ENCODE data around the gene TGFB1.
"Not testable (repeated sequence)": the region's sequence is repeated elsewhere in the genome, so short reads cannot be mapped to it uniquely, and the experiment has no call there.

Gene TGFB1

DNA sequence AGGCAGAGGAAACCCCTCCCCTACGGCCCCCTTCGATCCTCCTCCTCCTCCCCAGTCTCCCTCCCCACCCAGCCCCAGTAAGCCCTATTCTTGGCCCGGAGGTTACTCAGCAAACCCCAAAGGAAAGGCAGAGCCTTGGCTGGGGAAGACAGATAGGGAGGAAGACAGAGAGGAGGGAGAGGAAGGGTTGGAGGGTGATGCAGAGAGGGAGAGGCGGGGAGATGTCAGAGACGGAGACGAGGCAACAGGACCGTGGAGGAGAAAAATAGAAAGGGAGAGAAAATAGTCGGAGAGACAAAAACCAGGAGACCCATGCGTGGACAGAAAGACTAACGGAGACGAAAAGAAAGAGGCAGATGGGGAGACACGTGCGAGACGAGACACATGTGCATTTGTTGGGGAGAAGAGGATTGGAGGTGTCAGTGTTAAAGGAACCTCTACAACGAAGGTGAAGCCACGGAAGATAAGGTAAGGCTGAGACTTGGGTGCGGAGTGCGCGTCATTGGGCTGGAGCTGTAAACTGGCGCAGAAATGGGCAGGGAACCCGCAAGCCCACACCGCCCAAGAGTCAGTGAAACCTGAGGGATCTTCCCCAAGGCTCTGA lies 2.9 kb downstream of the TGFB1 start:
- Histone ChIP-seq H3K9ac (ENCODE audit: low read depth in 1 of 2, low read length in 2 of 2) (peak overlapping the region; percentile 61 to 74), H3K27me3 (ENCODE audit: control insufficient read depth in 1 of 2, insufficient read depth in 2 of 2, low read length in 2 of 2) (peaks cover 4 to 25% of the 10 kb centered on the region in 2 donors)

GRCh38 chr19:41346916-41347315 lies 6.8 kb downstream of the TGFB1 start:
- H3K36me3 ChIP-seq (ENCODE audit: control insufficient read depth in 1 of 2, insufficient read depth in 2 of 2, low read length in 2 of 2) = peaks cover 0 to 22% of the 10 kb centered on the region in 2 donors
- H3K9me3 ChIP-seq (ENCODE audit: control insufficient read depth in 1 of 2, low read length in 2 of 2); H3K4me3 ChIP-seq (ENCODE audit: low read depth in 1 of 2, low read length in 2 of 2); H3K27ac ChIP-seq (ENCODE audit: low read depth, low read length); H3K9ac ChIP-seq (ENCODE audit: low read depth in 1 of 2, low read length in 2 of 2): not testable (repeated sequence)
- H3K4me1 ChIP-seq (ENCODE audit: control insufficient read depth in 1 of 2, insufficient read depth in 2 of 2, low read length in 2 of 2) = peaks cover 8 to 29% of the 10 kb centered on the region in 2 donors
- H3K27me3 ChIP-seq (ENCODE audit: control insufficient read depth in 1 of 2, insufficient read depth in 2 of 2, low read length in 2 of 2) = peaks cover 4 to 16% of the 10 kb centered on the region in 2 donors

More for the DNA sequence above, 2.9 kb downstream of the TGFB1 start:
- Histone ChIP-seq H3K27ac (ENCODE audit: low read depth, low read length) (peak overlapping the region; percentile 41), H3K36me3 (ENCODE audit: control insufficient read depth in 1 of 2, insufficient read depth in 2 of 2, low read length in 2 of 2) (peaks cover 0 to 4% of the 10 kb centered on the region in 2 donors), H3K4me3 (ENCODE audit: low read depth in 1 of 2, low read length in 2 of 2) (peak overlapping the region; percentile 69 to 84), H3K9me3 (ENCODE audit: control insufficient read depth in 1 of 2, low read length in 2 of 2) (no peaks in the 10 kb centered on the region), H3K4me1 (ENCODE audit: control insufficient read depth in 1 of 2, insufficient read depth in 2 of 2, low read length in 2 of 2) (peaks cover 7 to 45% of the 10 kb centered on the region in 2 donors)

- Histone ChIP-seq H3K4me1 (ENCODE audit: control insufficient read depth in 1 of 2, insufficient read depth in 2 of 2, low read length in 2 of 2) (peaks cover 4 to 6% of the 10 kb centered on the region in 2 donors), H3K4me3 (ENCODE audit: low read depth in 1 of 2, low read length in 2 of 2) (no peak overlapping the region), H3K36me3 (ENCODE audit: control insufficient read depth in 1 of 2, insufficient read depth in 2 of 2, low read length in 2 of 2) (peaks cover 3 to 25% of the 10 kb centered on the region in 2 donors), H3K27me3 (ENCODE audit: control insufficient read depth in 1 of 2, insufficient read depth in 2 of 2, low read length in 2 of 2) (no peaks in the 10 kb centered on the region), H3K9ac (ENCODE audit: low read depth in 1 of 2, low read length in 2 of 2) (no peak overlapping the region), H3K9me3 (ENCODE audit: control insufficient read depth in 1 of 2, low read length in 2 of 2) (no peaks in the 10 kb centered on the region), H3K27ac (ENCODE audit: low read depth, low read length) (no peak overlapping the region)
These were observed 9.6 kb downstream of the TGFB1 start for GRCh38 chr19:41344162-41344561.

DNA sequence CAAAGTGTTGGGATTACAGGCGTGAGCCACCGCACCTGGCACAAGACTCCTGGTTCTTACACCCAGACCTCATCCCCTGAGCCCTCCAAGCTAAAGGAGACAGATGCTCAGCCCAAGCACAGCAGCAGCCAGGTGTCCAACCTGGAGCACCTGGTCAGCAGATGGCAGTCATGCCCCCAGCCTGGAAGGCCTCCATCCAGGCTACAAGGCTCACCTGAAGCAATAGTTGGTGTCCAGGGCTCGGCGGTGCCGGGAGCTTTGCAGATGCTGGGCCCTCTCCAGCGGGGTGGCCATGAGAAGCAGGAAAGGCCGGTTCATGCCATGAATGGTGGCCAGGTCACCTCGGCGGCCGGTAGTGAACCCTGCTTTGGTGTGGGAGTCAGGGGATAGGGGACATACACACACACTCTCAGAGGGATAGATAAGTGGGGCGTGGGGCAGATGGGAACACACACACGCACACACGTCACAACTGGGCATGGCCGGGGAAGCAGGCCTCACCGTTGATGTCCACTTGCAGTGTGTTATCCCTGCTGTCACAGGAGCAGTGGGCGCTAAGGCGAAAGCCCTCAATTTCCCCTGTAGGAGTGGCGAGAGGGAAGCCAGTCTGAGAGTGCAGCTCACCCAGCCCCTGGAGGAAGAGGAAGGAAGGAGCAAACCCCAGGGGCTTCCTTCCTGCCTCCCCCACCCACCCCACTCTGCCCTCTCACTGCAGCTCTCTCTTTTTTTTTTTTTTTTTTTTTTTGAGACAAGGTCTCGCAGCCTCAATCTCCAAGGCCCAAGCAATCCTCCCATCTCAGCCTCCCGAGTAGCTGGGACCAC lies 11.8 kb downstream of the TGFB1 start:
- Histone ChIP-seq H3K9ac (ENCODE audit: low read depth in 1 of 2, low read length in 2 of 2) (no peak overlapping the region), H3K36me3 (ENCODE audit: control insufficient read depth in 1 of 2, insufficient read depth in 2 of 2, low read length in 2 of 2) (peaks cover 3 to 24% of the 10 kb centered on the region in 2 donors), H3K4me3 (ENCODE audit: low read depth in 1 of 2, low read length in 2 of 2) (no peak overlapping the region), H3K9me3 (ENCODE audit: control insufficient read depth in 1 of 2, low read length in 2 of 2) (no peaks in the 10 kb centered on the region), H3K4me1 (ENCODE audit: control insufficient read depth in 1 of 2, insufficient read depth in 2 of 2, low read length in 2 of 2) (peaks cover 0 to 4% of the 10 kb centered on the region in 2 donors), H3K27ac (ENCODE audit: low read depth, low read length) (no peak overlapping the region), H3K27me3 (ENCODE audit: control insufficient read depth in 1 of 2, insufficient read depth in 2 of 2, low read length in 2 of 2) (no peaks in the 10 kb centered on the region)

DNA sequence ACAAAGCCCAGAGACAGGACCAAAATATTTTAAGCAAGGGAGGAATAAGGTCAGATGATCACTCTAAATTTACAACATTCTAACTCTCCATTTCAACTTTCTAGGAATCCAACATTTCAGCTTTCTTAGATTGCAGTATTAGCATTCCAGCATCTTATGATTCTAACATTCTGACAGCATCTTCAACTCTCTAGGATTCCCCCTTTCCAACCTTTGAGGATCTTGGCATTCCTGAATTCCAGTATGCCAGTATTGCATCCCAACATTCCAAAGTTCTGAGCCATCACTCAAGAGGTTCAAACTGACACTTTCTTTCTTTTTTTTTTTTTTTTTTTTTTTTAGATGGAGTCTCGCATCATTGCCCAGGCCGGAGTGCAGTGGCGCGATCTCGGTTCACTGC lies 13.8 kb downstream of the TGFB1 start:
- H3K4me1 ChIP-seq (ENCODE audit: control insufficient read depth in 1 of 2, insufficient read depth in 2 of 2, low read length in 2 of 2) = peaks cover 0 to 4% of the 10 kb centered on the region in 2 donors
- H3K36me3 ChIP-seq (ENCODE audit: control insufficient read depth in 1 of 2, insufficient read depth in 2 of 2, low read length in 2 of 2) = peaks cover 3 to 22% of the 10 kb centered on the region in 2 donors
- H3K27me3 ChIP-seq (ENCODE audit: control insufficient read depth in 1 of 2, insufficient read depth in 2 of 2, low read length in 2 of 2) = no peaks in the 10 kb centered on the region

DNA sequence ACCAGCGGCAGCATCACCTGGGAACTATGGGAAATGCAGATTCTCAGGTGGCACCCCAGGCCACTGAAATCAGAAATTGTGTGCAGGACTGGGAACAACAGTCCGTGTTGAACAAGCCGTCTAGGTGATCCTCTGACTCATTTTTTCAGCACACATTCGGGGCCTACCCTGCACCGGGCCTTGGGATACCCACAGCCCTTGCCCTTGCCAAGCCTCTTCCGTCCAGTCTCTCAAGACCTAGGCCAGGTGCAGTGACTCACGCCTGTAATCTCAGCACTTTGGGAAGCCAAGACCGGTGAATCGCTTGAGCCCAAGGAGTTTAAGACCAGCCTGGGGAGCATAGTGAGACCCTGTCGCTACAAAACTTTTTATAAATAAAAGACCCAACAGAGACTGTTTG lies 18.3 kb downstream of the TGFB1 start:
- no peak overlapping the region for H3K9ac ChIP-seq (ENCODE audit: low read depth in 1 of 2, low read length in 2 of 2)
- H3K4me3 ChIP-seq (ENCODE audit: low read depth in 1 of 2, low read length in 2 of 2) = no peak overlapping the region
- H3K9me3 ChIP-seq (ENCODE audit: control insufficient read depth in 1 of 2, low read length in 2 of 2) = no peaks in the 10 kb centered on the region
- no peak overlapping the region for H3K27ac ChIP-seq (ENCODE audit: low read depth, low read length)
- H3K4me1 ChIP-seq (ENCODE audit: control insufficient read depth in 1 of 2, insufficient read depth in 2 of 2, low read length in 2 of 2) = peaks cover 0 to 1% of the 10 kb centered on the region in 2 donors
- peaks cover 0 to 2% of the 10 kb centered on the region in 2 donors for H3K27me3 ChIP-seq (ENCODE audit: control insufficient read depth in 1 of 2, insufficient read depth in 2 of 2, low read length in 2 of 2)
- H3K36me3 ChIP-seq (ENCODE audit: control insufficient read depth in 1 of 2, insufficient read depth in 2 of 2, low read length in 2 of 2) = peaks cover 4 to 11% of the 10 kb centered on the region in 2 donors

More for the DNA sequence above, 13.8 kb downstream of the TGFB1 start:
- Histone ChIP-seq H3K27ac (ENCODE audit: low read depth, low read length) (no peak overlapping the region), H3K4me3 (ENCODE audit: low read depth in 1 of 2, low read length in 2 of 2) (no peak overlapping the region), H3K9ac (ENCODE audit: low read depth in 1 of 2, low read length in 2 of 2) (no peak overlapping the region), H3K9me3 (ENCODE audit: control insufficient read depth in 1 of 2, low read length in 2 of 2) (no peaks in the 10 kb centered on the region)

- Histone ChIP-seq H3K36me3 (ENCODE audit: control insufficient read depth in 1 of 2, insufficient read depth in 2 of 2, low read length in 2 of 2) (peaks cover 4 to 14% of the 10 kb centered on the region in 2 donors), H3K9me3 (ENCODE audit: control insufficient read depth in 1 of 2, low read length in 2 of 2) (no peaks in the 10 kb centered on the region), H3K4me1 (ENCODE audit: control insufficient read depth in 1 of 2, insufficient read depth in 2 of 2, low read length in 2 of 2) (peaks cover 0 to 3% of the 10 kb centered on the region in 2 donors), H3K4me3 (ENCODE audit: low read depth in 1 of 2, low read length in 2 of 2) (no peak overlapping the region), H3K9ac (ENCODE audit: low read depth in 1 of 2, low read length in 2 of 2) (no peak overlapping the region), H3K27ac (ENCODE audit: low read depth, low read length) (no peak overlapping the region), H3K27me3 (ENCODE audit: control insufficient read depth in 1 of 2, insufficient read depth in 2 of 2, low read length in 2 of 2) (peaks cover 0 to 4% of the 10 kb centered on the region in 2 donors)
These were observed 18.9 kb downstream of the TGFB1 start for GRCh38 chr19:41334793-41335192.

- Histone ChIP-seq H3K27me3 (ENCODE audit: control insufficient read depth in 1 of 2, insufficient read depth in 2 of 2, low read length in 2 of 2) (peaks cover 0 to 8% of the 10 kb centered on the region in 2 donors), H3K36me3 (ENCODE audit: control insufficient read depth in 1 of 2, insufficient read depth in 2 of 2, low read length in 2 of 2) (peaks cover 4 to 12% of the 10 kb centered on the region in 2 donors), H3K4me1 (ENCODE audit: control insufficient read depth in 1 of 2, insufficient read depth in 2 of 2, low read length in 2 of 2) (peaks cover 13 to 22% of the 10 kb centered on the region in 2 donors), H3K9me3 (ENCODE audit: control insufficient read depth in 1 of 2, low read length in 2 of 2) (no peaks in the 10 kb centered on the region), H3K9ac (ENCODE audit: low read depth in 1 of 2, low read length in 2 of 2) (no peak overlapping the region), H3K27ac (ENCODE audit: low read depth, low read length) (no peak overlapping the region), H3K4me3 (ENCODE audit: low read depth in 1 of 2, low read length in 2 of 2) (no peak overlapping the region)
These were observed 21.3 kb downstream of the TGFB1 start for GRCh38 chr19:41332468-41332867.

DNA sequence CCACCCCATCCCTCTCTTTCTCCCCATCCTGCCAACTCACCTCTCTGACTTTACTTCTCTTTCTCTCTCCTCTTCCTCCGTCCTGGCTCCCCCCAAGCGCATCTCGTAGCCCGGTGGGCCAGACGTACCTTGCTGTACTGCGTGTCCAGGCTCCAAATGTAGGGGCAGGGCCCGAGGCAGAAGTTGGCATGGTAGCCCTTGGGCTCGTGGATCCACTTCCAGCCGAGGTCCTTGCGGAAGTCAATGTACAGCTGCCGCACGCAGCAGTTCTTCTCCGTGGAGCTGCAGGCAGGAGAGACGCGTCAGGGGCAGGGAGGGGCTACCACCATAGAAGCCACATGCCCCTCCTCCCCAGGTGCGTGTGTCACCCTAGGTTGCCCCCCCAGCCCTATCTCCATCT lies 21.7 kb downstream of the TGFB1 start:
- peaks cover 0 to 8% of the 10 kb centered on the region in 2 donors for H3K27me3 ChIP-seq (ENCODE audit: control insufficient read depth in 1 of 2, insufficient read depth in 2 of 2, low read length in 2 of 2)
- H3K36me3 ChIP-seq (ENCODE audit: control insufficient read depth in 1 of 2, insufficient read depth in 2 of 2, low read length in 2 of 2) = peaks cover 4 to 12% of the 10 kb centered on the region in 2 donors
- no peak overlapping the region for H3K9ac ChIP-seq (ENCODE audit: low read depth in 1 of 2, low read length in 2 of 2)
- H3K4me3 ChIP-seq (ENCODE audit: low read depth in 1 of 2, low read length in 2 of 2) = no peak overlapping the region
- H3K4me1 ChIP-seq (ENCODE audit: control insufficient read depth in 1 of 2, insufficient read depth in 2 of 2, low read length in 2 of 2) = peaks cover 18 to 27% of the 10 kb centered on the region in 2 donors
- no peak overlapping the region for H3K27ac ChIP-seq (ENCODE audit: low read depth, low read length)
- H3K9me3 ChIP-seq (ENCODE audit: control insufficient read depth in 1 of 2, low read length in 2 of 2) = no peaks in the 10 kb centered on the region
